Stimulated activated CD8-positive, alpha-beta memory T cell treated with anti-CD3 and anti-CD28 coated beads, Interleukin-15, amount 100 ng/mL, for 24 hours (primary cell): ENCODE data around the gene FAM210B.
"Not testable (repeated sequence)": the region's sequence is repeated elsewhere in the genome, so short reads cannot be mapped to it uniquely, and the experiment has no call there.

Source experiments
- DNase-seq: peaks from one replicate; pipeline ENCODE4 v3.0.0-alpha.2; 2020; ENCODE audit warnings: low read depth

The FAM210B gene

GRCh38 chr20:56392881-56393482 lies 34.2 kb downstream of the FAM210B start:
- no peak for DNase-seq

GRCh38 chr20:56393653-56394052 lies 34.9 kb downstream of the FAM210B start:
- DNase-seq, result no peak

DNA sequence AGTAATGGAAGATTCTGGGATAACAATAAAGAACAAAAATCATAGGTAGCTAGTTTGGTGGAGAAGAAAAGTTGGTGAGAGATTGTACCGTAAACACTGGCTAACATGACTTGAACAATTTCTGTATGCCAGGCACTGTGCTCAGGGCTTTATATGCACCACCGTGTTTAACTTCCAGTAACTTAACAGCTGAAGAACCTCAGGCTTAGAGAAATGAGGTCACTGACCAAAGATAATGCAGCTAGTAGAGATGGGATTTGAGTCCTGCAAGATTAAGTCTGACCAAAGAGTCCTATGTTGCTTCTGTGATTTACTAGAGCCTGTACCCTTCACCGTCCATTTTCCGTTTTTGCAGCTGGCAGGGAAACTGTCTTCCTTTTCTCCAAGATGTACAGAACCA lies 36.4 kb downstream of the FAM210B start:
- no peak for DNase-seq

DNA sequence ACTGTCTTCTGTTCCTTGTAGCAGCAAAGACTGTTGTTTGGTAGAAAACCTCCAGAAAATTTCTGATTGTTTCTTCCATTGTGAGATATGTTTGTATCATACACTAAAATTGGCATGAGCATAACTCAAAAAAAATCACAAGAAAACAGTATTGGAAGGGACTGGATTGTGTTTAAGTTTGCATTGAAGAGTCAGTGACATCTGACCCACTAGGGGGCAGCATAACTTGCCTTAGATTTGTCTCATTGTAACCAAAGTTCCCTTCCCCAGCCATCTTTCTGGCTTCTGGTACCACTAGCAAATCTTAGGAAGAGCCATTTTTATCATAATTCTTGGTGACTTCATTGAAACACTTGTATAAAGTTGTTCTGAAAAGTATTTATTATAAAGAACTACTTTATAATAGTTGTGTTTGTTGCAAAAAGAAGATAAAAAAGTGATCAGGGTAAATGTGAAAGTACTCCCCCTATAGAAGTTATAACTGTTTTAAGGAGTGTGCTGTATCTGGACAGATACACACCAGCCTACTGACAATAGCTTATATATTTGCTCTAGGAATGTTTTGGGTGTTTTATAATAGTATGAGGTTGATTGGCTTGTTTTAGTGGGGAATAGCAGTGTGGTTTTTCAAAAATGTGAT lies 41.3 kb downstream of the FAM210B start:
- DNase-seq, result no peak

GRCh38 chr20:56403465-56403864 lies 44.7 kb downstream of the FAM210B start:
- no peak for DNase-seq

DNA sequence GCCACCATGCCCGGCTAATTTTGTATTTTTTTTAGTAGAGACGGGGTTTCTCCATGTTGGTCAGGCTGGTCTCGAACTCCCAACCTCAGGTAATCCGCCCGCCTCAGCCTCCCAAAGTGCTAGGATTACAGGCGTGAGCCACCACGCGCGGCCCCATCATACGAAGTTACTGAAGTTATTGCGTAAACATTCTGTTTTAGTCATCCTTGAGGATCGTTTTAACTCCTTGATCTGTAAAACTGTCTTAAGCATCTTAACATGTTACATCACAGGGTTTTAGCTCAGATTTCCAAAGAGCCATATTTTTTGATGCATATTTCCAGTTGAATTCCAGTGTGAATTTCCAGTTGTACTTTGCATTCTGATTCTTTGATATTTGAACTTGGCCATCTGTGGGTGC lies 46.6 kb downstream of the FAM210B start:
- not testable (repeated sequence) for DNase-seq

- no peak for DNase-seq
Observed at GRCh38 chr20:56406910-56407309, 48.1 kb downstream of the FAM210B start.

GRCh38 chr20:56409521-56409920 lies 50.7 kb downstream of the FAM210B start:
- no peak for DNase-seq

GRCh38 chr20:56409956-56410355 lies 51.2 kb downstream of the FAM210B start:
- no peak for DNase-seq

DNA sequence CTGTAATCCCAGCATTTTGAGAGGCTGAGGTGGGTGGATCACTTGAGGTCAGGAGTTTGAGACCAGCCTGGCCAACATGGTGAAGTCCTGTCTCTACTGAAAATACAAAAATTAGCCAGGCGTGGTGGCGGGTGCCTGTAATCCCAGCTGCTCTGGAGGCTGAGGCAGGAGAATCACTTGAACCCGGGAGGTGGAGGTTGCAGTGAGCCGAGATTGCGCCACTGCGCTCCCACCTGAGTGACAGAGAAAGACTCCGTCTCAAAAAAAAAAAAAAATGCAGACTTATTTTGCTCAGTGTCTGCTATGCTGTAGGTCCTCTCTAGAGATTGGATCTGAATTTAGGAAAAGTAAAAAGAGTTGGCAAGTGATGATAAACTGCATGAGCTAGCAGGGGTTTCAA lies 52.5 kb downstream of the FAM210B start:
- not testable (repeated sequence) for DNase-seq

GRCh38 chr20:56411759-56412472 lies 53.1 kb downstream of the FAM210B start, which contains the start of gene CASS4:
TSS of gene CASS4 (plus strand) at chr20:56412260. CDS start at chr20:56412459, 199 bp downstream.
- no peak for DNase-seq

DNA sequence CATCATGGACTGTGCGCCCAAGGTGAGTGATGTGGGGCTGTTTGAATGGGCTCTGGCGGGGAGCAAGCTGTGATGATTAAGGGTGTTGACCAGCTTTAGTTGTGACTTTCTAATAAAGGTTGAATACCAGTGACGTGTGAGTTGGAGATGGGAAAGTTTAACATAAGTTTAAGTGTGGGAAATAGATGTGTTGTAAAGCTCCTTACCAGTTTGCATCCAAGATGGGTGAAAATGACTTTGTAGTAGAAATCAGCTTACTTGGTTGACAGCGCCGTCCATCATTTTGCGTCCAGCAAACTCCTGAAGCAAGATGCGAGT lies 53.7 kb downstream of the FAM210B start:
- DNase-seq, result no peak

DNA sequence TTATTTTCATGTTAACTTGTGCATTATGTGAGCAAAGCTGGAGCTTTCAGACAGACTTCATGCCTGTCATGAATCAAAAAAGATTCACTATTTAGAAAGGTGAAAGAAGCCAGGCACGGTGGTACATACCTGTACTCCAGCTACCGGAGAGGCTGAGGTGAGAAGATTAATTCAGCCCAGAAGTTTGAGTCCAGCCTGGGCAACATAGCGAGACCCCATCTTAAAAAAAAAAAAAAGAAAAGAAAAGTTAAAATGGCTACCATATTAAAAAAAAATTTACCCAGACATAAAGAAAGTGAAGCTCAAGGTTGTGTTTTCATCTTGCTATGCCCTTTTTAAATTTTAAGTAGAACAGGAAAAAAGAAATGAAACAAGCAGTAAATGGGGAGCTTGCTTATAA lies 54.2 kb downstream of the FAM210B start:
- no peak for DNase-seq

DNA sequence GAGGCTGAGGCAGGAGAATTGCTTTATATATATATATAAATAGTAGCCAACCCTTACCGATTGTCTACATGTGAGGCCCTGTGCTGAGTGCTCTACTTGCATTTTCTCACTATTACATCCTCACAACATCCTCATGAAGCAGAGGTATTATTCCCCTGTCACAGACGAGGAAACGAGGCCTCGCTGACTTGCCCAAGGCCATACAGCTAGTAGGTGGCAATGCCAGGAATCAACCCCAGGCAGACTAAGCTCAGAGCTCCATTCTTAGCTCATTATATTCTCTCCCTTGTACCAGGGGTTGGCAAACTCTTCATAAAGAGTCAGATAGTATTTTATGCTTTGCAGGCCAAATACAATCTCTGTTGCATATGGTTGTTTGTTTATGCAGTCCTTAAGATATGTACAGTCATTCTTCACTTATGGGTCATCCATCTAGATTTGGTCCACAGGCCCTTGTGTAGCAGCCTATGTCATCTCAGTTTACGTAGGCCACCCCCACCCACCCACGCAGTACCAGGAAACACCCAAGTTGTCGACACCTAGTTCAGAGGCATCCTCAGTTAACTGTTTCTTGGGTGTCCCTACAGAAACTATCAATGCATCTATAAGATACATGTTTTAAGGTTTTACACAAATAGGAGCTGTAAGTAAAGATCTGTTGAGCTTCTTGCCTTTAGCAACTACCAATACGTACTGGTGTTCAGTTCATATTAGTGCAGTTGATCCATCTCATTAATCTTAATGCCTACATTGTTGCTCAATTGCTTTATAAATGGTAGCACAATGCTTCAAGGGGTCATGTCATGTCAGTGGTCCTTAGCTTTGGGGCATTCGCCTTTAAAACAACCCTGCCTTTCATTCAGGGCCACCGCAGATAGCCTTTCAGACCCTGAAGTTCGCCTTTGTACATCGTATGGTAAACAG lies 56.3 kb downstream of the FAM210B start:
- no peak for DNase-seq

GRCh38 chr20:56417402-56417801 lies 58.6 kb downstream of the FAM210B start:
- DNase-seq, result no peak

DNA sequence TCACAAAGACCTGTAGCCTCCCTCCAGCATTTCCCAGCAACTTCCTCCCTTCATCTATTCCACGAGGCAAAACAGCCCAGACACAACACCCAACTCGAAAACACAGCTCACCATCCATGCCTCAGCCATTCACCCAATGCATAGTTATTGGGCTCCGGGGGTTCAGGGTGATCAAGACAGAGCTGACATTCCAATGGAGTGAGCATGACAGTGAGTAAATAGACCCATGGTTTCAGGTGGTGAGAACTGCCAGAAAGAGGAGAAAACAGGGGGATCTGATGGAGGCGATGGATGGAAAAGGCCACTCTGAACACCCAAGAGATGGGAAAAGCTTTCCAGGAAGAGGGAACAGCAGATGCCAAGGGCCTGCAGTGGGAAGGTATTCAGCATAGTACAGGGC lies 59.1 kb downstream of the FAM210B start:
- DNase-seq, result no peak
